WTC11 (cell line): ENCODE data around the gene EIF4G3. TPM values are rescaled to one million over a fixed set of nuclear protein-coding genes. Genes with fewer than 3 reads are reported as not detected.

ENCODE experiments used
- ATAC-seq: fragments of 200-7000 bp; cut with Tn5 transposase; 2 replicates; pipeline ENCODE4 v1.10.0; 2021; ENCODE audit warnings: mild to moderate bottlenecking, moderate library complexity
- CTCF ChIA-PET: fragments of 300-600 bp; sonication (Branson Sonifier 250); formaldehyde crosslinking; loops from one replicate; lab custom pipeline; 2021; ENCODE audit warnings: antibody characterized with exemption; lab: Charles Lee
- POLR2A ChIA-PET: fragments of 350-600 bp; sonication (Branson Sonifier 250); formaldehyde crosslinking; loops from one replicate; lab custom pipeline; 2021; ENCODE audit warnings: antibody characterized with exemption; lab: Charles Lee
- DNase-seq: peaks from one replicate; pipeline ENCODE4 v3.0.0; 2021; ENCODE audit warnings: low spot score
- H3K27ac Mint-ChIP-seq: 2 replicates; pipeline ENCODE4 v1.8.0; 2021; ENCODE audit warnings: mixed read lengths
- H3K27me3 Mint-ChIP-seq: 2 replicates; pipeline ENCODE4 v1.8.0; 2021; ENCODE audit warnings: low read depth, mild to moderate bottlenecking, moderate library complexity, mixed read lengths
- H3K36me3 Mint-ChIP-seq: 2 replicates; pipeline ENCODE4 v1.8.0; 2021; ENCODE audit warnings: mixed read lengths
- H3K4me1 Mint-ChIP-seq: 2 replicates; pipeline ENCODE4 v1.8.0; 2022; ENCODE audit warnings: mixed read lengths
- H3K4me3 Mint-ChIP-seq: 2 replicates; pipeline ENCODE4 v1.8.0; 2021; ENCODE audit warnings: mild to moderate bottlenecking, moderate library complexity, mixed read lengths
- H3K9me3 Mint-ChIP-seq: 2 replicates; pipeline ENCODE4 v1.8.0; 2021; ENCODE audit warnings: mixed read lengths
- ELF4 ChIP-seq: sonication (generic); formaldehyde crosslinking; IDR thresholded peaks from 2 replicates; pipeline ENCODE4 v1.8.1; 2022; ENCODE audit warnings: low read depth, mild to moderate bottlenecking, moderate library complexity, missing genetic modification reagents
- EMX1 ChIP-seq: fragments of 250-450 bp; sonication (Bioruptor Pico); IDR thresholded peaks from 2 replicates; pipeline ENCODE4 v1.8.0; 2021; ENCODE audit warnings: mild to moderate bottlenecking
- GABPB1 ChIP-seq: sonication (generic); formaldehyde crosslinking; IDR thresholded peaks from 2 replicates; pipeline ENCODE4 v1.8.1; 2023; ENCODE audit warnings: mild to moderate bottlenecking, missing genetic modification reagents
- GRHL2 ChIP-seq: fragments of 250-450 bp; sonication (Bioruptor Pico); IDR thresholded peaks from 2 replicates; pipeline ENCODE4 v1.8.0; 2022; ENCODE audit warnings: mild to moderate bottlenecking, moderate library complexity; ENCODE audit not compliant: insufficient replicate concordance, severe bottlenecking
- JUN ChIP-seq: sonication (generic); formaldehyde crosslinking; IDR thresholded peaks from 2 replicates; pipeline ENCODE4 v1.8.0; 2023; ENCODE audit warnings: mild to moderate bottlenecking, missing genetic modification reagents
- NR1H2 ChIP-seq: sonication (generic); formaldehyde crosslinking; IDR thresholded peaks from 2 replicates; pipeline ENCODE4 v1.9.0; 2021; ENCODE audit warnings: mild to moderate bottlenecking, moderate library complexity, missing genetic modification reagents
- NR3C1 ChIP-seq: sonication (generic); formaldehyde crosslinking; conservative IDR thresholded peaks from 2 replicates; pipeline ENCODE4 v1.8.1; 2023; ENCODE audit warnings: low read depth, mild to moderate bottlenecking, missing genetic modification reagents
- RORB ChIP-seq: fragments of 250-450 bp; sonication (Bioruptor Pico); IDR thresholded peaks from 2 replicates; pipeline ENCODE4 v1.9.0; 2021; ENCODE audit warnings: mild to moderate bottlenecking
- TEAD4 ChIP-seq: sonication (generic); formaldehyde crosslinking; IDR thresholded peaks from 2 replicates; pipeline ENCODE4 v1.8.0; 2022; ENCODE audit warnings: mild to moderate bottlenecking, missing genetic modification reagents
- ZBTB21 ChIP-seq: sonication (generic); formaldehyde crosslinking; IDR thresholded peaks from 2 replicates; pipeline ENCODE4 v1.8.1; 2023; ENCODE audit warnings: mild to moderate bottlenecking, missing genetic modification reagents, borderline replicate concordance
- ZNF138 ChIP-seq: sonication (generic); formaldehyde crosslinking; conservative IDR thresholded peaks from 2 replicates; pipeline ENCODE4 v1.8.1; 2022; ENCODE audit warnings: mild to moderate bottlenecking, moderate library complexity, missing genetic modification reagents
- ZNF396 ChIP-seq: fragments of 250-450 bp; sonication (Bioruptor Pico); IDR thresholded peaks from 2 replicates; pipeline ENCODE4 v1.8.0; 2021; ENCODE audit warnings: mild to moderate bottlenecking, moderate library complexity, borderline replicate concordance
- ZNF423 ChIP-seq: fragments of 250-450 bp; sonication (Bioruptor Pico); IDR thresholded peaks from 2 replicates; pipeline ENCODE4 v2.1.2; 2022; ENCODE audit warnings: mild to moderate bottlenecking, moderate library complexity
- total RNA-seq: library from RNA; stranded (reverse); gene quantifications from 3 replicates; pipeline ENCODE4 v1.2.3, GENCODE V29; 2021
- TF ChIP-seq, protein P1 (sequence below): fragments of 200-600 bp; IDR thresholded peaks from 2 replicates; pipeline ENCODE4 v1.8.0; 2022; ENCODE audit warnings: antibody characterized with exemption
- TF ChIP-seq, protein P2 (sequence below): sonication (generic); formaldehyde crosslinking; IDR thresholded peaks from 2 replicates; pipeline ENCODE4 v1.8.1; 2023; ENCODE audit warnings: mild to moderate bottlenecking, missing genetic modification reagents, borderline replicate concordance
- TF ChIP-seq, protein P3 (sequence below): fragments of 250-450 bp; sonication (Bioruptor Pico); IDR thresholded peaks from 2 replicates; pipeline ENCODE4 v1.8.0; 2021; ENCODE audit warnings: mild to moderate bottlenecking
- TF ChIP-seq, protein P4 (sequence below): sonication (generic); formaldehyde crosslinking; IDR thresholded peaks from 2 replicates; pipeline ENCODE4 v1.8.1; 2022; ENCODE audit warnings: mild to moderate bottlenecking, moderate library complexity, missing genetic modification reagents
- TF ChIP-seq, protein P5 (sequence below): sonication (generic); formaldehyde crosslinking; IDR thresholded peaks from 2 replicates; pipeline ENCODE4 v1.8.0; 2022; ENCODE audit warnings: mild to moderate bottlenecking, missing genetic modification reagents
- TF ChIP-seq, protein P6 (sequence below): sonication (generic); formaldehyde crosslinking; conservative IDR thresholded peaks from 2 replicates; pipeline ENCODE4 v1.8.1; 2022; ENCODE audit warnings: mild to moderate bottlenecking, missing genetic modification reagents
- TF ChIP-seq, protein P7 (sequence below): sonication (generic); formaldehyde crosslinking; IDR thresholded peaks from 2 replicates; pipeline ENCODE4 v1.8.1; 2022; ENCODE audit warnings: mild to moderate bottlenecking, missing genetic modification reagents, moderate library complexity, borderline replicate concordance
- TF ChIP-seq, protein P8 (sequence below): sonication (generic); formaldehyde crosslinking; IDR thresholded peaks from 2 replicates; pipeline ENCODE4 v1.8.0; 2022; ENCODE audit warnings: mild to moderate bottlenecking, missing genetic modification reagents

EIF4G3 gene
- total RNA-seq, 1 experiment from 2014 or later = 77.7 TPM

DNA sequence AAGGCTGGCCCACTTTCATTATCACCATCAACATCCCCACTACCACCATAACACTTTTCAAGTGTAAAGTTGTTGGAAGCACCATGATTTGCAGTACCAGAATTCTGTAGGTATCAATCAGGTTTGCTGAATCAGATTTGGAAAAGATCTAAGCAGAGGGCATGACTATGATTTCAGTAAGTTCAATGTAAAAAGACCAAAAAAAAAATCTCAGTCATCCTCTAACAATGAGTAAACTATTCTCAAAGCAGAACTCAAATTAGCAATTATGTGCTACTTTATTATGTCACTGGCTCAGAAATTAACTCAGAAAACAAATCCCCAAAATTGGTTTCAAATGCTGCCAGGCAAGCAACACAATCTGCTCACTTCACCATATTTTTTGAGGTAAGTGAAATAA, 201.7 kb downstream of the EIF4G3 start:
- CTCF ChIA-PET = no interaction called here
- no peak for DNase-seq
- H3K36me3 Mint-ChIP-seq = peaks cover 20% of the 10 kb centered on the region
- H3K9me3 Mint-ChIP-seq = no peaks in the 10 kb centered on the region
- H3K27me3 Mint-ChIP-seq = no peaks in the 10 kb centered on the region
- no peak overlapping the region for H3K4me3 Mint-ChIP-seq
- H3K27ac Mint-ChIP-seq = no peak overlapping the region
- TF ChIP-seq, protein P1, sequence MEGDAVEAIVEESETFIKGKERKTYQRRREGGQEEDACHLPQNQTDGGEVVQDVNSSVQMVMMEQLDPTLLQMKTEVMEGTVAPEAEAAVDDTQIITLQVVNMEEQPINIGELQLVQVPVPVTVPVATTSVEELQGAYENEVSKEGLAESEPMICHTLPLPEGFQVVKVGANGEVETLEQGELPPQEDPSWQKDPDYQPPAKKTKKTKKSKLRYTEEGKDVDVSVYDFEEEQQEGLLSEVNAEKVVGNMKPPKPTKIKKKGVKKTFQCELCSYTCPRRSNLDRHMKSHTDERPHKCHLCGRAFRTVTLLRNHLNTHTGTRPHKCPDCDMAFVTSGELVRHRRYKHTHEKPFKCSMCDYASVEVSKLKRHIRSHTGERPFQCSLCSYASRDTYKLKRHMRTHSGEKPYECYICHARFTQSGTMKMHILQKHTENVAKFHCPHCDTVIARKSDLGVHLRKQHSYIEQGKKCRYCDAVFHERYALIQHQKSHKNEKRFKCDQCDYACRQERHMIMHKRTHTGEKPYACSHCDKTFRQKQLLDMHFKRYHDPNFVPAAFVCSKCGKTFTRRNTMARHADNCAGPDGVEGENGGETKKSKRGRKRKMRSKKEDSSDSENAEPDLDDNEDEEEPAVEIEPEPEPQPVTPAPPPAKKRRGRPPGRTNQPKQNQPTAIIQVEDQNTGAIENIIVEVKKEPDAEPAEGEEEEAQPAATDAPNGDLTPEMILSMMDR = no peak
- TF ChIP-seq NR1H2 (CRISPR knock-in tag) (no peak), GABPB1 (no peak), GRHL2 (CRISPR knock-in tag) (no peak), ELF4 (CRISPR knock-in tag) (no peak), NR3C1 (CRISPR knock-in tag) (no peak), ZNF396 (CRISPR knock-in tag) (no peak), ZNF138 (CRISPR knock-in tag) (no peak)
- TF ChIP-seq, protein P2, sequence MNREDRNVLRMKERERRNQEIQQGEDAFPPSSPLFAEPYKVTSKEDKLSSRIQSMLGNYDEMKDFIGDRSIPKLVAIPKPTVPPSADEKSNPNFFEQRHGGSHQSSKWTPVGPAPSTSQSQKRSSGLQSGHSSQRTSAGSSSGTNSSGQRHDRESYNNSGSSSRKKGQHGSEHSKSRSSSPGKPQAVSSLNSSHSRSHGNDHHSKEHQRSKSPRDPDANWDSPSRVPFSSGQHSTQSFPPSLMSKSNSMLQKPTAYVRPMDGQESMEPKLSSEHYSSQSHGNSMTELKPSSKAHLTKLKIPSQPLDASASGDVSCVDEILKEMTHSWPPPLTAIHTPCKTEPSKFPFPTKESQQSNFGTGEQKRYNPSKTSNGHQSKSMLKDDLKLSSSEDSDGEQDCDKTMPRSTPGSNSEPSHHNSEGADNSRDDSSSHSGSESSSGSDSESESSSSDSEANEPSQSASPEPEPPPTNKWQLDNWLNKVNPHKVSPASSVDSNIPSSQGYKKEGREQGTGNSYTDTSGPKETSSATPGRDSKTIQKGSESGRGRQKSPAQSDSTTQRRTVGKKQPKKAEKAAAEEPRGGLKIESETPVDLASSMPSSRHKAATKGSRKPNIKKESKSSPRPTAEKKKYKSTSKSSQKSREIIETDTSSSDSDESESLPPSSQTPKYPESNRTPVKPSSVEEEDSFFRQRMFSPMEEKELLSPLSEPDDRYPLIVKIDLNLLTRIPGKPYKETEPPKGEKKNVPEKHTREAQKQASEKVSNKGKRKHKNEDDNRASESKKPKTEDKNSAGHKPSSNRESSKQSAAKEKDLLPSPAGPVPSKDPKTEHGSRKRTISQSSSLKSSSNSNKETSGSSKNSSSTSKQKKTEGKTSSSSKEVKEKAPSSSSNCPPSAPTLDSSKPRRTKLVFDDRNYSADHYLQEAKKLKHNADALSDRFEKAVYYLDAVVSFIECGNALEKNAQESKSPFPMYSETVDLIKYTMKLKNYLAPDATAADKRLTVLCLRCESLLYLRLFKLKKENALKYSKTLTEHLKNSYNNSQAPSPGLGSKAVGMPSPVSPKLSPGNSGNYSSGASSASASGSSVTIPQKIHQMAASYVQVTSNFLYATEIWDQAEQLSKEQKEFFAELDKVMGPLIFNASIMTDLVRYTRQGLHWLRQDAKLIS (CRISPR knock-in tag) = no peak
- TF ChIP-seq, protein P3, sequence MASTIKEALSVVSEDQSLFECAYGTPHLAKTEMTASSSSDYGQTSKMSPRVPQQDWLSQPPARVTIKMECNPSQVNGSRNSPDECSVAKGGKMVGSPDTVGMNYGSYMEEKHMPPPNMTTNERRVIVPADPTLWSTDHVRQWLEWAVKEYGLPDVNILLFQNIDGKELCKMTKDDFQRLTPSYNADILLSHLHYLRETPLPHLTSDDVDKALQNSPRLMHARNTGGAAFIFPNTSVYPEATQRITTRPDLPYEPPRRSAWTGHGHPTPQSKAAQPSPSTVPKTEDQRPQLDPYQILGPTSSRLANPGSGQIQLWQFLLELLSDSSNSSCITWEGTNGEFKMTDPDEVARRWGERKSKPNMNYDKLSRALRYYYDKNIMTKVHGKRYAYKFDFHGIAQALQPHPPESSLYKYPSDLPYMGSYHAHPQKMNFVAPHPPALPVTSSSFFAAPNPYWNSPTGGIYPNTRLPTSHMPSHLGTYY (CRISPR knock-in tag) = no peak
- TF ChIP-seq, protein P4, sequence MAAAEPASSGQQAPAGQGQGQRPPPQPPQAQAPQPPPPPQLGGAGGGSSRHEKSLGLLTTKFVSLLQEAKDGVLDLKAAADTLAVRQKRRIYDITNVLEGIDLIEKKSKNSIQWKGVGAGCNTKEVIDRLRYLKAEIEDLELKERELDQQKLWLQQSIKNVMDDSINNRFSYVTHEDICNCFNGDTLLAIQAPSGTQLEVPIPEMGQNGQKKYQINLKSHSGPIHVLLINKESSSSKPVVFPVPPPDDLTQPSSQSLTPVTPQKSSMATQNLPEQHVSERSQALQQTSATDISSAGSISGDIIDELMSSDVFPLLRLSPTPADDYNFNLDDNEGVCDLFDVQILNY = no peak
- TF ChIP-seq, protein P5, sequence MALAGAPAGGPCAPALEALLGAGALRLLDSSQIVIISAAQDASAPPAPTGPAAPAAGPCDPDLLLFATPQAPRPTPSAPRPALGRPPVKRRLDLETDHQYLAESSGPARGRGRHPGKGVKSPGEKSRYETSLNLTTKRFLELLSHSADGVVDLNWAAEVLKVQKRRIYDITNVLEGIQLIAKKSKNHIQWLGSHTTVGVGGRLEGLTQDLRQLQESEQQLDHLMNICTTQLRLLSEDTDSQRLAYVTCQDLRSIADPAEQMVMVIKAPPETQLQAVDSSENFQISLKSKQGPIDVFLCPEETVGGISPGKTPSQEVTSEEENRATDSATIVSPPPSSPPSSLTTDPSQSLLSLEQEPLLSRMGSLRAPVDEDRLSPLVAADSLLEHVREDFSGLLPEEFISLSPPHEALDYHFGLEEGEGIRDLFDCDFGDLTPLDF (CRISPR knock-in tag) = no peak
- POLR2A ChIA-PET = no interaction called here
- no peak for ATAC-seq
- H3K4me1 Mint-ChIP-seq = no peaks in the 10 kb centered on the region

DNA sequence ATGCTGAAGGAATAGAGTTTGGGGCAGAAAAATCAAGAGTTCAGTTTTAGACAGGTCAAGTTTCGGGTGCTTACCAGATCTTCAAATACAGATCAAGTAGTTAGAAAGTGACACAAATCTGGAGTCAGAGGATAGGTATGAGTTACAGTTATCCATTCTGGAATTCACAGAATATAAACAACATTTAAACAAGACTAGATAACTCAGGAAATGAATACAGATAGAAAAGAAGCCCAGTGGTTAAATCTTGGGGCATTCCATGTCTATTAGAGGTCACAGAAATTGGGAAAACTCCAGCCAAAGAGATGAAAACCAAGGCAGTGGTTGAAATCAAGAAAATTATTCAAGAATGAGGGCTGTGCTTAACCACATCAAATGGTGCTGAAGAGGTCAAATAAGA, 202.6 kb downstream of the EIF4G3 start:
- H3K36me3 Mint-ChIP-seq = peaks cover 21% of the 10 kb centered on the region
- no peak overlapping the region for H3K4me3 Mint-ChIP-seq
- TF ChIP-seq, protein P4 = no peak
- TF ChIP-seq, protein P6, sequence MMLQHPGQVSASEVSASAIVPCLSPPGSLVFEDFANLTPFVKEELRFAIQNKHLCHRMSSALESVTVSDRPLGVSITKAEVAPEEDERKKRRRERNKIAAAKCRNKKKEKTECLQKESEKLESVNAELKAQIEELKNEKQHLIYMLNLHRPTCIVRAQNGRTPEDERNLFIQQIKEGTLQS (CRISPR knock-in tag) = no peak
- TF ChIP-seq TEAD4 (CRISPR knock-in tag) (no peak), ZNF423 (no peak), ZBTB21 (no peak), JUN (CRISPR knock-in tag) (no peak), RORB (no peak), EMX1 (CRISPR knock-in tag) (no peak)
- TF ChIP-seq, protein P7, sequence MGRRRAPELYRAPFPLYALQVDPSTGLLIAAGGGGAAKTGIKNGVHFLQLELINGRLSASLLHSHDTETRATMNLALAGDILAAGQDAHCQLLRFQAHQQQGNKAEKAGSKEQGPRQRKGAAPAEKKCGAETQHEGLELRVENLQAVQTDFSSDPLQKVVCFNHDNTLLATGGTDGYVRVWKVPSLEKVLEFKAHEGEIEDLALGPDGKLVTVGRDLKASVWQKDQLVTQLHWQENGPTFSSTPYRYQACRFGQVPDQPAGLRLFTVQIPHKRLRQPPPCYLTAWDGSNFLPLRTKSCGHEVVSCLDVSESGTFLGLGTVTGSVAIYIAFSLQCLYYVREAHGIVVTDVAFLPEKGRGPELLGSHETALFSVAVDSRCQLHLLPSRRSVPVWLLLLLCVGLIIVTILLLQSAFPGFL (CRISPR knock-in tag) = no peak
- TF ChIP-seq, protein P8, sequence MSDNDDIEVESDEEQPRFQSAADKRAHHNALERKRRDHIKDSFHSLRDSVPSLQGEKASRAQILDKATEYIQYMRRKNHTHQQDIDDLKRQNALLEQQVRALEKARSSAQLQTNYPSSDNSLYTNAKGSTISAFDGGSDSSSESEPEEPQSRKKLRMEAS (CRISPR knock-in tag) = no peak
- H3K27me3 Mint-ChIP-seq = no peaks in the 10 kb centered on the region
- H3K4me1 Mint-ChIP-seq = no peaks in the 10 kb centered on the region
- CTCF ChIA-PET = no interaction called here
- DNase-seq = no peak
- H3K27ac Mint-ChIP-seq = 0 out of 2 replicates have a peak overlapping the region, but pooled peaks have one; percentile 8
- H3K9me3 Mint-ChIP-seq = no peaks in the 10 kb centered on the region
- POLR2A ChIA-PET = no interaction called here
- no peak for ATAC-seq
